ENCODE measurements around the gene ALOX15B. TPM values are rescaled to one million over a fixed set of nuclear protein-coding genes. Genes with fewer than 3 reads are reported as not detected.

ALOX15B gene
- total RNA-seq, 8 experiments from 2014 or later, result 0.04 to 0.15 (median 0.14) TPM; not detected in 4

DNA sequence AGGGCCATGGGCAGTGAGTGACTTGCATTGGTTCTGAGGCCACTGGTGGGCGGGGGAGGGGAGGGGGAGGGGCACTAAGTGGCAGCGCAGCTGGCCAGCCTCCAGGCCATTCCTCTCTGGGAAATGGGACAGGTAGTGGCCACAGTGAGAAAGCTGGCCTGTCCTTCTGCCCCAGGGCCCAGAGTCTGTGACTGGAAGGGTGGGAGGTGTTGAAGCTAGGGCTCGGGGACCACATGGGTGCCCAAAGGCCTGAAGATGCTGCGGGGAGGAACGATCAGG lies 49.0 kb downstream of the ALOX15B start:
- ATAC-seq (replicated peaks in 6 of 8), result no peak
- in situ Hi-C loops (cut with MboI; ENCODE audit: low pct_unique_long_range_greater_than_20kb in 2 of 9, low sequenced_read_pairs in 9 of 9, unreplicated experiment in 9 of 9), result loop anchor here in 2 of 9 experiments (25.0 kb wide), 1 partner anchor 699 kb away; the partner anchor contains the start of gene MFSD6L (in 2 of the 2)
- Histone ChIP-seq H3K4me1 (replicated peaks in 1 of 2) (no peaks in the 10 kb centered on the region), H3K4me3 (no peak overlapping the region), H3K27ac (no peak overlapping the region)
- WGBS, 10 experiments, result 20 to 100% (median 64%) methylated on average over 1 to 3 of the region's 5 CpGs; no CpG with 5 or more reads in 2 of the 10 experiments

DNA sequence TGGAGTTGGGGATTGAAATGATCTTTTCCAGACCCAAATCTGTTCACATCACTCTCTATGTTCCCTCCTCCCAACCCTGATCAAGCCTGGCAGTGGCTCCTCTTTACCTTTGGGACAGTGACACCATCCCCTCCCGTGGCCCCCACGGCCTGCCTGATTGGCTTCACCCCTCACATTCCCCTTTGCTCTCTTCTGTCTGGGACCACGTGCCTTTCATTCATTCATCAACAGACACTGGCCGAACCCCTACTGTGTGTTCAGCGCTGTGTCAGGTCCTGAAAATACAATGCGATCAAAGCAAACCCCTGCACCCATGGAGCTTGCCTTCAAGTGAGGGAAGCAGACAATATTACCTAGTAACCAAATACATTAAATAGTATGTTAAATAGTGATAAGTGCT lies 50.9 kb downstream of the ALOX15B start:
- Histone ChIP-seq H3K4me1 (replicated peaks in 1 of 2) (no peaks in the 10 kb centered on the region), H3K27ac (no peak overlapping the region), H3K4me3 (no peak overlapping the region)
- in situ Hi-C loops (cut with MboI; ENCODE audit: low pct_unique_long_range_greater_than_20kb in 2 of 9, low sequenced_read_pairs in 9 of 9, unreplicated experiment in 9 of 9), result loop anchor here in 2 of 9 experiments (25.0 kb wide), 1 partner anchor 698 kb away; the partner anchor contains the start of gene MFSD6L (in 2 of the 2)
- no peak for ATAC-seq (replicated peaks in 6 of 8)
- WGBS, 10 experiments, result 29 to 77% (median 41%) methylated on average over 3 to 6 of the region's 6 CpGs; no CpG with 5 or more reads in 6 of the 10 experiments

DNA sequence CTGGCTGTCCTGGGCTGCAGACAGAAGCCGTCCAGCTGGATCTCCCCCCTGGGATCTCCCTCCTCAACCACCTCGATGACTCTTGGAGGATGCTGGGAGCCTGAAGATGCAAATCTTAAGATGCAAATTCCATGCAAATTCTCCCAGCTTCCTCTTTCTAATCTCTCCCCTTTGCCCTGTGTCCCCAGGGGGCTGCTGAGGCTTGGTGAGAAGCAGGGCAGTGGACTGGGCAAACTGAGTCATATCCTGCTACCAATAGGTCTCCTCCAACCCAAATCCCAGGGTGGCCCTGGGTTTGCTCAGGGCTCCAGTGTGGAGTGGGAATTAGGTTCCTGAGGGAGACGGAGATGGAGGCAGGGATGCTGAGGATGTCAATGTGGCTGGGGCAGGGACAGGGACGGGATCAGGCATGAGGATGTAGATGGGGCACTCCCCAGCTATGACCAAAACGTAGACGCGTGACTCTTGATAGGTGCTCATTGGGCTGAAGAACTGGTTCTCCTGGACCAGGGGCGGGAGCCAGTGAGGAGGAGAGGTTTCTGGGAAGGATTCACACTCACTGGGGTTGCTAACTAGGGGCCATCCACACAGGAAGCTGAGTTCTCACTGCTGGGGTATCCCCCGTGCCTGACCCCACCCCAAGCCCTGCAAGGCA lies 52.3 kb downstream of the ALOX15B start:
- in situ Hi-C loops (cut with MboI; ENCODE audit: low pct_unique_long_range_greater_than_20kb in 2 of 9, low sequenced_read_pairs in 9 of 9, unreplicated experiment in 9 of 9), result loop anchor here in 2 of 9 experiments (25.0 kb wide), 1 partner anchor 696 kb away; the partner anchor contains the start of gene MFSD6L (in 2 of the 2)
- no peak overlapping the region for H3K27ac ChIP-seq
- H3K4me3 ChIP-seq, result no peak overlapping the region
- WGBS, 10 experiments, result 0 to 59% (median 29%) methylated on average over 1 to 3 of the region's 9 CpGs; no CpG with 5 or more reads in 6 of the 10 experiments
- H3K4me1 ChIP-seq (replicated peaks in 1 of 2), result no peaks in the 10 kb centered on the region
- peak in 1 of 8 experiments; percentile 29 for ATAC-seq (replicated peaks in 6 of 8)

DNA sequence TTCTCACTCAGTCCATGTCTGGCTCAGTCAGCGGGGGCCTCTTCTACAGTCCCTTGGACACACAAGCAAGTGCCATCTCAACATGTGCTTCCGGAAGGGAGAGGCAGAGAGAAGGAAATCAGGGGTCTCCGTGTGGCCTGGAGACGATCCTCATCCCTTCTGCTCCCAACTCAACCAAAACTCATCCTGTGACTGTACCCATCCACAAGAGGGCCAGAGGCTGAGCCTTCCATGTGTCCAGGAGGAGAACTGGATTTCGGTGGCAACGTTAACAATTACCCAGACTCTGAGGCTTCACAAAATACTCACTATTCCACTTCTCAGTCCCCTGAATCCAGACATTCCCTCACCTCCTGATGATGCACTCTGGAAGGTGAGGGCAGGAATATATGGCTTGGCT lies 56.5 kb downstream of the ALOX15B start:
- in situ Hi-C loops (cut with MboI; ENCODE audit: low pct_unique_long_range_greater_than_20kb in 2 of 9, low sequenced_read_pairs in 9 of 9, unreplicated experiment in 9 of 9), result loop anchor here in 2 of 9 experiments (25.0 kb wide), 1 partner anchor 692 kb away; the partner anchor contains the start of gene MFSD6L (in 2 of the 2)
- 27 to 90% (median 67%) methylated on average over 1 to 2 of the region's 6 CpGs; no CpG with 5 or more reads in 6 of the 10 experiments for WGBS, 10 experiments
- no peak for ATAC-seq (replicated peaks in 6 of 8)
- no peak overlapping the region for H3K4me3 ChIP-seq
- H3K4me1 ChIP-seq (replicated peaks in 1 of 2), result no peaks in the 10 kb centered on the region
- no peak overlapping the region for H3K27ac ChIP-seq

DNA sequence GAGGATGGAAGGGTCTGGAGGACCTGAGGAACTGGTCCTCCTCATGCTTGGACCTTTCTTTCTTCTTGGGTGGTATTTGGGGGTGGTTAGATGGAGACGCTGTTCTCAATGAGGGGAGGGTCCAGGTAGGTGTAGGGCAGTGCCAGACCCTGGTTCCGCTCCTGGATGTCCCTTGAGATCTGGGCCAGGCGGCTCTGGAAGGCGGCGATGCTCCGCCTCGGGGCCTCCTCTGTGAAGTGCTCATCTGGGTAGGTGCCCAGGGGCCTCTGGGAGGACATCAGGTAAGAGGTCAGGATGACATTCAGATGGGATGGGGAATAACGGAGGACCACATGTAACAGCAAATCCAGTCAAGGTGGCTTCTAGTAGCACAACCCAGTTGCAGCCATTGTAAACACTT lies 57.7 kb downstream of the ALOX15B start:
- no peak overlapping the region for H3K27ac ChIP-seq
- ATAC-seq (replicated peaks in 6 of 8), result no peak
- H3K4me3 ChIP-seq, result no peak overlapping the region
- WGBS, 10 experiments, result 50 to 90% (median 68%) methylated on average over 2 to 3 of the region's 8 CpGs; no CpG with 5 or more reads in 7 of the 10 experiments
- in situ Hi-C loops (cut with MboI; ENCODE audit: low pct_unique_long_range_greater_than_20kb in 2 of 9, low sequenced_read_pairs in 9 of 9, unreplicated experiment in 9 of 9), result loop anchor here in 2 of 9 experiments (25.0 kb wide), 1 partner anchor 691 kb away; the partner anchor contains the start of gene MFSD6L (in 2 of the 2)
- no peaks in the 10 kb centered on the region for H3K4me1 ChIP-seq (replicated peaks in 1 of 2)

Other genes starting within 250 kb of the ALOX15B start
- gene KDM6B, start 204.8 kb upstream of the ALOX15B start, total RNA-seq, result 10 to 100 TPM in 5 of 8 experiments, 1 to 10 TPM in 3; 3.2 to 32.8 (median 12.5) TPM
- 10 to 100 TPM in 1 of 8 experiments, 1 to 10 TPM in 6, under 1 TPM in 1; 0.51 to 18.5 (median 4.1) TPM for gene TMEM88, start 184.0 kb upstream of the ALOX15B start, total RNA-seq
- 100 to 1,000 TPM; 105 to 221 (median 145) TPM for gene NAA38, start 181.5 kb upstream of the ALOX15B start, total RNA-seq
- 10 to 100 TPM; 12.2 to 28.0 (median 16.9) TPM for gene CYB5D1, start 181.1 kb upstream of the ALOX15B start, total RNA-seq
- gene CHD3, start 150.3 kb upstream of the ALOX15B start, total RNA-seq, result 100 to 1,000 TPM in 2 of 8 experiments, 10 to 100 TPM in 6; 56.2 to 294 (median 78.2) TPM
- 1 to 10 TPM; 2.6 to 5.2 (median 4.2) TPM for gene RNF227, start 122.8 kb upstream of the ALOX15B start, total RNA-seq
- 10 to 100 TPM in 1 of 8 experiments, 1 to 10 TPM in 5, under 1 TPM in 2; 0.25 to 17.2 (median 1.9) TPM for gene KCNAB3, start 109.2 kb upstream of the ALOX15B start, total RNA-seq
- 10 to 100 TPM; 60.1 to 94.1 (median 71.4) TPM for gene TRAPPC1, start 107.1 kb upstream of the ALOX15B start, total RNA-seq
- 10 to 100 TPM; 19.3 to 40.7 (median 31.7) TPM for gene CNTROB, start 106.9 kb upstream of the ALOX15B start, total RNA-seq
- under 1 TPM in 1 of 8 experiments, not detected in 7; 1.00 TPM for gene GUCY2D, start 36.4 kb upstream of the ALOX15B start, total RNA-seq
- under 1 TPM in 2 of 8 experiments, not detected in 6; 0.13 to 0.16 TPM for gene ALOX12B, start 48.7 kb downstream of the ALOX15B start, total RNA-seq
- under 1 TPM in 7 of 8 experiments, not detected in 1; 0.15 to 0.95 (median 0.36) TPM for gene ALOXE3, start 79.5 kb downstream of the ALOX15B start, total RNA-seq
- 1 to 10 TPM in 5 of 8 experiments, under 1 TPM in 2, not detected in 1; 0.31 to 4.0 (median 1.4) TPM for gene HES7, start 85.0 kb downstream of the ALOX15B start, total RNA-seq
- gene PER1, start 113.3 kb downstream of the ALOX15B start, total RNA-seq, result 10 to 100 TPM; 12.2 to 51.5 (median 27.3) TPM
- 100 to 1,000 TPM in 1 of 8 experiments, 10 to 100 TPM in 6, 1 to 10 TPM in 1; 8.3 to 148 (median 39.3) TPM for gene VAMP2, start 123.9 kb downstream of the ALOX15B start, total RNA-seq
- gene TMEM107, start 137.3 kb downstream of the ALOX15B start, total RNA-seq, result 10 to 100 TPM in 7 of 8 experiments, 1 to 10 TPM in 1; 5.8 to 54.2 (median 30.1) TPM
- gene BORCS6, start 151.1 kb downstream of the ALOX15B start, total RNA-seq, result 10 to 100 TPM in 1 of 8 experiments, 1 to 10 TPM in 7; 3.5 to 11.1 (median 5.6) TPM
- 10 to 100 TPM in 3 of 8 experiments, 1 to 10 TPM in 4, under 1 TPM in 1; 0.71 to 70.7 (median 3.0) TPM for gene AURKB, start 171.5 kb downstream of the ALOX15B start, total RNA-seq
- gene CTC1, start 209.0 kb downstream of the ALOX15B start, total RNA-seq, result 10 to 100 TPM in 5 of 8 experiments, 1 to 10 TPM in 3; 3.9 to 20.9 (median 12.2) TPM
- gene PFAS, start 210.2 kb downstream of the ALOX15B start, total RNA-seq, result 10 to 100 TPM; 19.6 to 71.5 (median 28.3) TPM
- gene RANGRF, start 249.6 kb downstream of the ALOX15B start, total RNA-seq, result 10 to 100 TPM; 17.0 to 26.9 (median 23.1) TPM